GM19467 (cell line): ENCODE data around the gene EPGN.

Experiments
- ATAC-seq: cut with Tn5 transposase; IDR thresholded peaks from one replicate; pipeline ENCODE4 v1.9.1; 2021; ENCODE audit warnings: mild to moderate bottlenecking, moderate library complexity; ENCODE audit not compliant: unreplicated experiment

Gene EPGN

GRCh38 chr4:74308215-74308614 is at the start of gene EPGN:
EPGN (plus strand) TSS chr4:74308470; CDS start chr4:74308534, 64 bp downstream.
- no peak for ATAC-seq

- no peak for ATAC-seq
These were observed 49.3 kb upstream of the EPGN start for GRCh38 chr4:74258963-74259362.

- no peak for ATAC-seq
These were observed 48.2 kb upstream of the EPGN start for GRCh38 chr4:74260036-74260435.

DNA sequence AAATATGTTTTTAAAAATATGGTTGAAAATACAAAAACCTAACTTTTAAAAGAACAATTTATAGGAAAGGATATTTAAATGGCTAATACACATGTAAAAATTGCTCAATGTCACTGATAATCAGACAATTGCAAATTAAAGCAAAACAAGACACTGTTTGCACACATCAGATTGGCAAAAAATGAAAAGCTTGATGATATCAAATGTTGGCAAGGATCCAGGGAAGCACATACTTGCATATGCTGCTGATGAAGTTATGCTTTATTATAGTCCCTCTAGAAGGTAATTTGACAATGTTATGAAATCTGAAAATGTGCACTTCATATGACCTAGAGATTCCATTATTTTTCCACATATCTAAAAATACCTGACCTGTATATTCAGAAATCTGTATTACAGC is 45.7 kb upstream of the EPGN start:
- ATAC-seq, result no peak

DNA sequence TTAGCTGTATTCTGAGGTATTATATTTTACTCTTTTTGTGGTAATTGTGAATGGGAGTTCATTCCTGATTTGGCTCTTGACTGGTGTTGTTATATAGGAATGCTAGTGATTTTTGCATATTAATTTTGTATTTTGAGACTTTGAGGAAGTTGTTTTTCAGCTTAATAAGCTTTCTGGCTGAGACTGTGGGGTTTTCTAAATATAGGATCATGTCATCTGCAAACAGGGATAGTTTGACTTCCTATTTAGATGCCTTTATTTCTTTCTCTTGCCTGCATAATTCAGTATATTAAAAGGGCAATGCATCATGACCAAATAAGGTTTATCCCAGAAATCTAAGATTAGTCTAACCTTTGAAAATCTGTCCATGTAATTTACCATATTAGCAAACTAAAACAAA is 44.7 kb upstream of the EPGN start:
- ATAC-seq, result no peak

DNA sequence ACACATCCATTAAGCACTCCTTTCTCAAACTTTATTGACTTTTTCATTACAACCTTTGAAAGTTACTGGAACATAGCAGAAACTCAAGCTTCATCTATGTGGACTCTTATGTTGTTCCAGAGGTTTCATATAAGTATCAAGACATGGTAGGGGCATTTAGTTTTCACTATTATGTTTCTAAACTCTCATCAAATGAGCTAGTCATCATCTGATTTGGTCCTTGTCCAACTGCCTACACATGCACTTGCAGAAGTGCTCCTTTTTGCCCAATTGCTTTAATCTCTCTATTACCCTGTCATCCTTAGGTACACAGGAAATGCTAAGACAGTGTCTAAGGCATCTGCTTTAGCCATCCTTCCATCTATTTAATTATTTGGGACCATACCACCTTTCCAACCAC is 42.2 kb upstream of the EPGN start:
- ATAC-seq, result no peak

DNA sequence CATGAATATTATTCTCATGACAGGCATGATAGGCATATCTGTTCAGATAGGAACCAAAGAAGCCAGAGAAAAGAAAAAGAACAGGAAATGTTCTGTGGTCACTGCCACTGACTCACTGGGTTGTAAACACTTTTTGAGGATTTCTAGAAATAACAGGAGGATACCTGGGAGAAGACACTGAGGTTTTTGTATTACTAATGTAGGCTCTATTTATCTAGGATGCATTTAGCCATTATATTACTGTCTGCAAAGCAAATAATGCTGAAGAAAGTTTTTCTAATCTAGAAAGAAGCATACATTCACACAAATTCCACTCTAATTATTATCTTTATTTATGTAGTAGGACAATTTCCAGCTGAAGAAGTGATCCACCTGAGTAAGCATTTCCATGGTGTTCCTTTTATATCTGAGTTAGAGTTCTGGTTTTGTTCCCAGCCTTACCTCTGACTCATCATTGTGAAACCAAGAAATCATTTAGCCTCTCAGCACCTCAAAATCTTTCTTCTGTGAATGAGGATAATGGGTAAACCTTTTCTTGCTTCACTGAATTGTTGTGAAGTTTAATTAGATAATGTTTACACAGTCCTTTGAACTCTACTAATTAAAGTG is 40.2 kb upstream of the EPGN start:
- ATAC-seq, result no peak

- no peak for ATAC-seq
These were observed 39.6 kb upstream of the EPGN start for GRCh38 chr4:74268643-74269042.

DNA sequence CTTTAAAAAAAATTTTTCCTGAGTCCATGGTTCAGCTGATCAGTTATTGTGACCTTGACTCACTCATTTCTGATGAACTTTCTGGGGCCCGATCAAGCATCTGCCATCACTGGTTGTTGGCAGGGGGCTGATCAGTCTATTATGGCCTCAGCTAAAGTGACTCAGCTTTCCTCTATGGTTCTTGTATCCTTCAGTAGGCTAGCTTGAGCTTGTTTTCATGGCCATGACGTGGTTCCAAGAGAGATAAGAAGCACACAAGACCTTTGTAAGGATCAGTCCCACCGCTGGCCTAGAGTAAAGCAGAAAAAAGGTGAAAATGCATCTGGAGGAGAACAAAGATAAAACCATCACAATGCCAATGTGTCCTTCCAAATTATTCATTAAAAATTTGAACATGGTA is 29.8 kb upstream of the EPGN start:
- ATAC-seq, result no peak

- ATAC-seq, result no peak
These were observed 28.6 kb upstream of the EPGN start for GRCh38 chr4:74279716-74280115.

DNA sequence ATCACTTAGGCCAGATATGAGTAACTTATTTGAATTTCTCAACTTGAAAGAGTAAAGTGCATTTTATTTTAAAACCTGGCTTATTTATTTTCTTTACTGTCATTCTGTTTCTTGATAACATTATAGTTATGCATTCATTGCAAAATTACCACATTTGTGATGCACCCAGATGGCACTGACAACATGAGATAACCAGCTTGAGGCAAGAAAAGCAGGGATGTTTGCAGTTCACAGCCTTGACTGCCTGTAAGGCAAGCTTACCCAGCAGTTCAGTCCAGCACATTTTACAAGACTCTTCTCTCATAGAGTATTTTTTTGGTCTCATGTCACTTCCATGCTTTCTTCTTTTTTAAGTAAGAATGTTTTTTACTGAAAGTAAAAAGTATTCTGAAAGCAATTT is 25.3 kb upstream of the EPGN start:
- ATAC-seq, result no peak

GRCh38 chr4:74283614-74284013 is 24.7 kb upstream of the EPGN start:
- ATAC-seq, result no peak

GRCh38 chr4:74284053-74284452 is 24.2 kb upstream of the EPGN start:
- no peak for ATAC-seq

- ATAC-seq, result no peak
These were observed 21.1 kb upstream of the EPGN start for GRCh38 chr4:74287164-74287563.

- ATAC-seq, result no peak
These were observed 20.5 kb upstream of the EPGN start for GRCh38 chr4:74287791-74288190.

DNA sequence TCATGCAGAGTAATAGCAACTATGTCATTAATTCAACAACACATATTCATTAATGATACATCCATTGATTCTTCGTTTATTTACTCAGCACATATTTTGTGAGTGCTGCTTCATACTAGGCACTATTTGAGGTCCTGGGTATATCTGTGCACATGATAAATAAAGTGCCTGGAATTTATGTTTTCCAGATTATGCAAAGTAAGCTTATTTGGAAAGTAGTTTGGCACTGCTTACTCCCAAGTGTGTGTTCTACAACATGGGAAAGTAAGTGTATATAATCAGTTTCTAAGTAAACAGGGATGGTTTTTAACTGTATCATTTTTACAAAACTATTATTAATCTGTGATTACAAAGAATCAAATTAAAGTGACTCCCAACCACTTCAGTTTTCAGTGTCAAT is 16.8 kb upstream of the EPGN start:
- ATAC-seq, result no peak

- ATAC-seq, result no peak
These were observed 16.0 kb upstream of the EPGN start for GRCh38 chr4:74292111-74292870.

- no peak for ATAC-seq
These were observed 14.7 kb upstream of the EPGN start for GRCh38 chr4:74293558-74293957.

GRCh38 chr4:74294681-74295080 is 13.6 kb upstream of the EPGN start:
- no peak for ATAC-seq

GRCh38 chr4:74297539-74297938 is 10.7 kb upstream of the EPGN start:
- ATAC-seq, result peak; percentile 58

- no peak for ATAC-seq
These were observed 4.1 kb upstream of the EPGN start for GRCh38 chr4:74304095-74304625.

DNA sequence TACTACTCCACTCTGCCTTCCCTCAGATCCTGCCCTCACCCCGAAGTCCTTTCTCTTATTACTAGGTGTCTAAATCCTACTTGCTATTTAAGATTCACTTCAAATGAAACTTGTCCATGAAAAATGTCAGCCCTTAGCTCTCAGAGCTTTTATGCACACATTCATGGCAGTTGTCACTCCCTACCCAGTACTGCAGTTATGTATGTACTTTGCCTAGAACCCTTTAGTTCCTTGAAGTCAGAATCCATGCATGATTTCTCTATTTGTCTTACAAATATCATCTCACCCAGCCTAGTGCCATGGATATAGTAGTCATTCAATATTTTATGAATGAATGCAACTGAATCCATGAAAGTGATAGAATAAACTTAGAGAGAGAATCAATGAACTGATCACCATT is 3.3 kb upstream of the EPGN start:
- ATAC-seq, result no peak

- ATAC-seq, result no peak
These were observed 1.1 kb upstream of the EPGN start for GRCh38 chr4:74307170-74307569.
